ENCODE results near the gene S100PBP.

DNA sequence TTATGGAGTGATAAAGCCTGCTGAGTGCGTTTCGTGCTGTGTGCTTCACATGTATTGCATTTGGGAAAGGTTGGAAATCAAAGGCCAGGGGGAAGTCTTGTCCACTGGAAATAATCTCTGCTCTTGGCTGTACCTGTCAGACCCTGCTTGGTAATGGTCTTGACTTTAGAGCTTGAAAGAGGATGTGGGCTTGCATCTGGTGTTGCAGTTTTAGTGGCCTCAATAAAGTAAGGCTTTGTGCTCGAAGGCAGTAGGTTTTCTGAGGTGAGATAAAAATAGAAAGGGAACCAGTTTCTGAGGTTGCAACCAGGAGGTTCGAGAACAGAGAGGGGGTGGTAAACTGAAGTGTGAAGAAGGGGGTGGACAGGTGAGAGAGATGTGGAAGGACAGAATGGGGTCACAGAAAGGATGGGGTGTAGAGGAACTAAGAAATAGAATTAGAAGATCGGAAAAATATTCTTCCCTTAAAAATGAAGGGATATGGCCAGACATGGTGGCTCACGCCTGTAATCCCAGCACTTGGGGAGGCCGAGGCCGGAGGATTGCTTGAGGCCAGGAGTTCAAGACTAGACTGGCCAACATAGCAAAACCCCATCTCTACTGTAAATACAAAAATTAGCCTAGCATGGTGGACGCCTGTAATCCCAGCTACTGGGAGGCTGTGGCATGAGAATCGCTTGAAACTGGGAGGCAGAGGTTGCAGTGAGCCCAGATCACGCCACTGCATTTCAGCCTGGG is 1.5 kb downstream of the S100PBP start:
- TF ChIP-seq FOXM1 (IDR thresholded peaks at IDR 0.05; ENCODE audit: borderline replicate concordance) (no peak), FOXA1 (IDR thresholded peaks at IDR 0.05) (no peak), FOXK2 (IDR thresholded peaks at IDR 0.05) (no peak), SUZ12 (IDR thresholded peaks at IDR 0.05) (no peak), ARNT (IDR thresholded peaks at IDR 0.05) (no peak), CTBP1 (IDR thresholded peaks at IDR 0.05; ENCODE audit: borderline replicate concordance) (no peak)
- TF ChIP-seq, protein P1, sequence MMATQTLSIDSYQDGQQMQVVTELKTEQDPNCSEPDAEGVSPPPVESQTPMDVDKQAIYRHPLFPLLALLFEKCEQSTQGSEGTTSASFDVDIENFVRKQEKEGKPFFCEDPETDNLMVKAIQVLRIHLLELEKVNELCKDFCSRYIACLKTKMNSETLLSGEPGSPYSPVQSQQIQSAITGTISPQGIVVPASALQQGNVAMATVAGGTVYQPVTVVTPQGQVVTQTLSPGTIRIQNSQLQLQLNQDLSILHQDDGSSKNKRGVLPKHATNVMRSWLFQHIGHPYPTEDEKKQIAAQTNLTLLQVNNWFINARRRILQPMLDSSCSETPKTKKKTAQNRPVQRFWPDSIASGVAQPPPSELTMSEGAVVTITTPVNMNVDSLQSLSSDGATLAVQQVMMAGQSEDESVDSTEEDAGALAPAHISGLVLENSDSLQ (IDR thresholded peaks at IDR 0.05) = no peak
